GM12878 (cell line): ENCODE results near the gene ACSL1. TPM values are rescaled to one million over a fixed set of nuclear protein-coding genes. Genes with fewer than 3 reads are reported as not detected.

Experiments
- ATAC-seq: fragments of 200-7000 bp; cut with Tn5 transposase; 3 replicates; pipeline ENCODE4 v1.9.1; 2020; ENCODE audit warnings: mild to moderate bottlenecking, moderate library complexity
- BruUV-seq: library from RNA; stranded (reverse); fragments of 400-500 nt; replicated peaks from 2 replicates; lab custom pipeline; 2021; lab: Mats Ljungman, UMichigan
- CTCF ChIA-PET: fragments of 300-600 bp; sonication (Branson Sonifier 250); formaldehyde crosslinking; extraction: SDS; loops from one replicate; lab custom pipeline; 2021; ENCODE audit warnings: inconsistent platforms; lab: Yijun Ruan, JAX
- POLR2A ChIA-PET: fragments of 350-600 bp; formaldehyde crosslinking; extraction: SDS; loops from one replicate; lab custom pipeline; 2021; ENCODE audit warnings: inconsistent platforms; lab: Charles Lee
- RAD21 ChIA-PET: fragments of 300-600 bp; sonication (Branson Sonifier 250); formaldehyde crosslinking; loops from one replicate; lab custom pipeline; 2023; ENCODE audit warnings: antibody characterized with exemption; ENCODE audit not compliant: unreplicated experiment; lab: Charles Lee
- SMC1A ChIA-PET: fragments of 300-600 bp; sonication (Branson Sonifier 250); formaldehyde crosslinking; loops from one replicate; lab custom pipeline; 2023; ENCODE audit not compliant: unreplicated experiment, uncharacterized antibody; lab: Charles Lee
- DNase-seq: peaks from one replicate; pipeline ENCODE4 v3.0.0-alpha.2; 2011; ENCODE audit warnings: low read depth, low spot score
- FAIRE-seq: peaks from 3 replicates; lab custom pipeline; 2011; peaks lifted over from hg19 to GRCh38; lab: Jason Lieb, UNC
- H2AFZ ChIP-seq: 2 replicates; pipeline ENCODE4 v1.6.0; 2011; ENCODE audit warnings: low read depth, low read length, control low read depth; ENCODE audit not compliant: control insufficient read depth
- H3K27ac ChIP-seq: 2 replicates; pipeline ENCODE4 v1.5.1; 2011; ENCODE audit warnings: control low read depth; ENCODE audit not compliant: control insufficient read depth, insufficient read depth
- H3K27me3 ChIP-seq, 2 experiments: replicated peaks in 1 of 2; 2 replicates each; pipeline versions ENCODE4 v1.6.0 to v1.6.1; 2011; ENCODE audit warnings: low read length in 1 of 2; ENCODE audit not compliant: control insufficient read depth in 2 of 2, insufficient read depth in 2 of 2
- H3K36me3 ChIP-seq, 2 experiments: 2 replicates each; pipeline ENCODE4 v1.5.1; 2011; ENCODE audit warnings: low read length in 1 of 2; ENCODE audit not compliant: control insufficient read depth in 2 of 2, insufficient read depth in 2 of 2
- H3K4me1 ChIP-seq: 2 replicates; pipeline ENCODE4 v1.6.1; 2011; ENCODE audit warnings: mild to moderate bottlenecking, low read length, moderate library complexity, mixed read lengths; ENCODE audit not compliant: control insufficient read depth, insufficient read depth
- H3K4me2 ChIP-seq: 2 replicates; pipeline ENCODE4 v1.6.0; 2011; ENCODE audit warnings: control low read depth; ENCODE audit not compliant: control insufficient read depth, insufficient read depth
- H3K4me3 ChIP-seq: fragments of 200-600 bp; sonication (generic); 2 replicates; pipeline ENCODE4 v1.5.1; 2016
- H3K79me2 ChIP-seq: 2 replicates; pipeline ENCODE4 v1.6.0; 2011; ENCODE audit warnings: low read length; ENCODE audit not compliant: control insufficient read depth, insufficient read depth
- H3K9ac ChIP-seq: 2 replicates; pipeline ENCODE4 v1.8.0; 2011; ENCODE audit warnings: low read length, control low read depth, mixed read lengths; ENCODE audit not compliant: control insufficient read depth, insufficient read depth
- H3K9me3 ChIP-seq: replicated peaks from 3 replicates; pipeline ENCODE4 v1.5.1; 2011; ENCODE audit warnings: mild to moderate bottlenecking, low read length; ENCODE audit not compliant: control insufficient read depth, insufficient read depth
- H4K20me1 ChIP-seq: 2 replicates; pipeline ENCODE4 v1.6.0; 2011; ENCODE audit not compliant: control insufficient read depth, insufficient read depth
- ATF2 ChIP-seq: IDR thresholded peaks from 2 replicates; pipeline ENCODE4 v1.6.1; 2012; ENCODE audit warnings: low read length, inconsistent platforms
- ATF7 ChIP-seq: fragments of 450-650 bp; IDR thresholded peaks from 2 replicates; pipeline ENCODE4 v1.6.1; 2016; ENCODE audit warnings: low read depth, mild to moderate bottlenecking
- CBX5 ChIP-seq: sonication (generic); IDR thresholded peaks from 2 replicates; pipeline ENCODE4 v1.6.1; 2016; ENCODE audit warnings: low read depth, moderate library complexity, mild to moderate bottlenecking, inconsistent platforms
- CUX1 ChIP-seq: IDR thresholded peaks from 2 replicates; pipeline ENCODE4 v1.6.1; 2012; ENCODE audit warnings: improper control_type of control experiment, low read depth, low read length; ENCODE audit not compliant: insufficient replicate concordance
- FOS ChIP-seq: IDR thresholded peaks from 3 replicates; pipeline ENCODE4 v1.6.1; 2011; ENCODE audit warnings: borderline replicate concordance; ENCODE audit not compliant: insufficient read length; ENCODE audit errors: extremely low read depth
- GABPA ChIP-seq: IDR thresholded peaks from 2 replicates; pipeline ENCODE4 v1.6.1; 2014; ENCODE audit warnings: antibody characterized with exemption, low read depth, mild to moderate bottlenecking, inconsistent platforms
- MTA2 ChIP-seq: fragments of 450-650 bp; IDR thresholded peaks from 2 replicates; pipeline ENCODE4 v1.6.1; 2016; ENCODE audit warnings: low read depth, mild to moderate bottlenecking, moderate library complexity
- NFIC ChIP-seq: IDR thresholded peaks from 2 replicates; pipeline ENCODE4 v1.6.1; 2012; ENCODE audit warnings: low read depth, mild to moderate bottlenecking, inconsistent platforms, low read length, moderate library complexity
- RUNX3 ChIP-seq: IDR thresholded peaks from 2 replicates; pipeline ENCODE4 v1.6.1; 2012; ENCODE audit warnings: low read length, inconsistent platforms
- SIN3A ChIP-seq: IDR thresholded peaks from 2 replicates; pipeline ENCODE4 v1.6.1; 2012; ENCODE audit warnings: low read depth, low read length, improper control_type of control experiment
- SPI1 ChIP-seq: IDR thresholded peaks from 2 replicates; pipeline ENCODE4 v1.6.1; 2011; ENCODE audit warnings: low read depth, mild to moderate bottlenecking, low read length, moderate library complexity, borderline replicate concordance; ENCODE audit not compliant: insufficient read depth
- STAT1 ChIP-seq: fragments of 450-650 bp; conservative IDR thresholded peaks from 2 replicates; pipeline ENCODE4 v1.6.1; 2014; ENCODE audit warnings: antibody characterized with exemption, mild to moderate bottlenecking
- TCF7 ChIP-seq: IDR thresholded peaks from 2 replicates; pipeline ENCODE4 v1.6.1; 2014; ENCODE audit warnings: antibody characterized with exemption, borderline replicate concordance
- WGBS: methylation state at CpG from one replicate; pipeline ENCODE4 v1.1.6; 2016; ENCODE audit warnings: low lambda C conversion rate; ENCODE audit not compliant: insufficient replicate concordance, insufficient coverage; ENCODE audit errors: missing lambda C conversion rate; 5-methylcytosine and 5-hydroxymethylcytosine counted together
- in situ Hi-C: fragments of 300-500 bp; cut with MboI; formaldehyde crosslinking; loops from 9 replicates; pipeline ENCODE4 v1.14.3; 2018; ENCODE audit warnings: mixed read lengths
- intact Hi-C: fragments of 100-400 bp; cut with micrococcal nuclease; formaldehyde crosslinking; loops from one replicate; pipeline ENCODE4 v1.14.2; 2022; ENCODE audit not compliant: unreplicated experiment
- polyA plus RNA-seq, 11 experiments: library from polyadenylated mRNA; depleted of rRNA in 4 of 11; unstranded in 6 of 11; stranded (reverse) in 5 of 11; fragments of >200 nt; fragmentation: Nextera tagmentation in 4 of 11; fragmentation: Illumina TruSeq in 1 of 11; extraction: Ambion mirVana in 4 of 11; extraction: Trizol in 1 of 11; gene quantifications; 1 replicate in 1 of 11; 2 replicates in 10 of 11; pipeline versions ENCODE4 v1.2.1 to v1.2.3, GENCODE V29; 2011 to 2016; ENCODE audit warnings: inconsistent platforms in 2 of 11, missing spikeins in 2 of 11, low read depth in 1 of 11
- total RNA-seq, 4 experiments: library from RNA; depleted of rRNA in 3 of 4; stranded (reverse); fragments of >200 nt in 3 of 4; fragmentation: Illumina TruSeq in 1 of 4; extraction: Trizol in 1 of 4; gene quantifications; 2 replicates each; pipeline versions ENCODE4 v1.2.1 to v1.2.3, GENCODE V29; 2013 to 2021
- TF ChIP-seq, protein P1 (sequence below): fragments of 450-650 bp; IDR thresholded peaks from 2 replicates; pipeline ENCODE4 v1.6.1; 2017; ENCODE audit warnings: mild to moderate bottlenecking

Gene ACSL1
- total and polyA plus RNA-seq, 10 of the 15 experiments (the other 5 are each of a cell fraction or from before 2014, with no cell fraction given) = 30.7 to 68.1 (median 58.7) TPM

GRCh38 chr4:184860018-184860779 is 34.4 kb upstream of the ACSL1 start:
- 47% methylated on average over 15 of the region's 15 CpGs for WGBS
- SMC1A ChIA-PET = interaction anchor here (0.6 to 2.5 kb wide), 13 partner anchors 11 to 115 kb away, joined by 3 to 35 read pairs (median 4); partner anchors contain the start of gene ACSL1
- peak; percentile 85 for ATAC-seq
- RAD21 ChIA-PET = interaction anchor here (1.0 to 3.0 kb wide), 7 partner anchors 11 to 115 kb away, joined by 3 to 22 read pairs (median 6); no protein-coding TSS in a partner anchor
- peak overlapping the region; percentile 68 for H3K27ac ChIP-seq
- H3K4me3 ChIP-seq = 0 out of 2 replicates have a peak overlapping the region, but pooled peaks have one; percentile 19
- H3K36me3 ChIP-seq = no peaks in the 10 kb centered on the region
- H3K79me2 ChIP-seq = no peaks in the 10 kb centered on the region
- peak overlapping the region; percentile 20; the same call in 1 of the 2 replicates for H3K9ac ChIP-seq
- intact Hi-C loops = loop anchor here (5.0 kb wide), 1 partner anchor 38 kb away; no protein-coding TSS in a partner anchor
- H3K4me2 ChIP-seq = peak overlapping the region; percentile 85
- H3K4me1 ChIP-seq = peaks cover 45% of the 10 kb centered on the region
- H4K20me1 ChIP-seq = no peaks in the 10 kb centered on the region
- no peak for FAIRE-seq
- CTCF ChIA-PET = interaction anchor here (0.8 to 2.1 kb wide), 4 partner anchors 11 to 115 kb away, joined by 3 to 21 read pairs (median 4); no protein-coding TSS in a partner anchor
- POLR2A ChIA-PET = interaction anchor here (0.6 to 2.6 kb wide), 3 partner anchors 9 to 35 kb away, joined by 3 to 24 read pairs (median 4); no protein-coding TSS in a partner anchor
- no peaks in the 10 kb centered on the region; the same call in 2 of the 3 replicates for H3K9me3 ChIP-seq
- in situ Hi-C loops = no loop called here
- DNase-seq = peak; percentile 65
- BruUV-seq = no TSS peak
- H3K27me3 ChIP-seq = no peaks in the 10 kb centered on the region
- H2AFZ ChIP-seq = peak overlapping the region; percentile 53
- TF ChIP-seq GABPA = no peak
- TF ChIP-seq SPI1 = peak; percentile 34; the same call in 1 of the 2 replicates
- peak; percentile 43; the same call in 1 of the 2 replicates for TF ChIP-seq ATF2
- TF ChIP-seq CBX5 = 0 out of 2 replicates have a peak, but pooled peaks have one; percentile 46
- TF ChIP-seq CUX1 = no peak
- TF ChIP-seq STAT1 = no peak
- TF ChIP-seq, protein P1, sequence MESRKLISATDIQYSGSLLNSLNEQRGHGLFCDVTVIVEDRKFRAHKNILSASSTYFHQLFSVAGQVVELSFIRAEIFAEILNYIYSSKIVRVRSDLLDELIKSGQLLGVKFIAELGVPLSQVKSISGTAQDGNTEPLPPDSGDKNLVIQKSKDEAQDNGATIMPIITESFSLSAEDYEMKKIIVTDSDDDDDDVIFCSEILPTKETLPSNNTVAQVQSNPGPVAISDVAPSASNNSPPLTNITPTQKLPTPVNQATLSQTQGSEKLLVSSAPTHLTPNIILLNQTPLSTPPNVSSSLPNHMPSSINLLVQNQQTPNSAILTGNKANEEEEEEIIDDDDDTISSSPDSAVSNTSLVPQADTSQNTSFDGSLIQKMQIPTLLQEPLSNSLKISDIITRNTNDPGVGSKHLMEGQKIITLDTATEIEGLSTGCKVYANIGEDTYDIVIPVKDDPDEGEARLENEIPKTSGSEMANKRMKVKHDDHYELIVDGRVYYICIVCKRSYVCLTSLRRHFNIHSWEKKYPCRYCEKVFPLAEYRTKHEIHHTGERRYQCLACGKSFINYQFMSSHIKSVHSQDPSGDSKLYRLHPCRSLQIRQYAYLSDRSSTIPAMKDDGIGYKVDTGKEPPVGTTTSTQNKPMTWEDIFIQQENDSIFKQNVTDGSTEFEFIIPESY = no peak
- TF ChIP-seq NFIC = peak; percentile 74
- peak; percentile 74 for TF ChIP-seq MTA2
- 0 out of 2 replicates have a peak, but pooled peaks have one; percentile 37 for TF ChIP-seq ATF7
- no peak for TF ChIP-seq FOS
- TF ChIP-seq TCF7 = 0 out of 2 replicates have a peak, but pooled peaks have one; percentile 46
- peak; percentile 59 for TF ChIP-seq RUNX3
- TF ChIP-seq SIN3A = no peak
